Esophagus mucosa (tissue), 1 donor: Measurements from ENCODE around the gene MUC21. TPM values are rescaled to one million over a fixed set of nuclear protein-coding genes. Genes with fewer than 3 reads are reported as not detected.
"Not testable (repeated sequence)": the region's sequence is repeated elsewhere in the genome, so short reads cannot be mapped to it uniquely, and the experiment has no call there.

Experiments
- ATAC-seq: fragments of 200-7000 bp; cut with Tn5 transposase; one replicate; pipeline ENCODE4 v1.9.1; 2020
- total RNA-seq: library from RNA; stranded (reverse); gene quantifications from one replicate; pipeline ENCODE4 v1.2.4, GENCODE V29; 2023
- donor health status: DM: yes; HTN: yes; CAD: no.

Gene MUC21
- total RNA-seq, 1 donor from 2014 or later = 721 TPM

DNA sequence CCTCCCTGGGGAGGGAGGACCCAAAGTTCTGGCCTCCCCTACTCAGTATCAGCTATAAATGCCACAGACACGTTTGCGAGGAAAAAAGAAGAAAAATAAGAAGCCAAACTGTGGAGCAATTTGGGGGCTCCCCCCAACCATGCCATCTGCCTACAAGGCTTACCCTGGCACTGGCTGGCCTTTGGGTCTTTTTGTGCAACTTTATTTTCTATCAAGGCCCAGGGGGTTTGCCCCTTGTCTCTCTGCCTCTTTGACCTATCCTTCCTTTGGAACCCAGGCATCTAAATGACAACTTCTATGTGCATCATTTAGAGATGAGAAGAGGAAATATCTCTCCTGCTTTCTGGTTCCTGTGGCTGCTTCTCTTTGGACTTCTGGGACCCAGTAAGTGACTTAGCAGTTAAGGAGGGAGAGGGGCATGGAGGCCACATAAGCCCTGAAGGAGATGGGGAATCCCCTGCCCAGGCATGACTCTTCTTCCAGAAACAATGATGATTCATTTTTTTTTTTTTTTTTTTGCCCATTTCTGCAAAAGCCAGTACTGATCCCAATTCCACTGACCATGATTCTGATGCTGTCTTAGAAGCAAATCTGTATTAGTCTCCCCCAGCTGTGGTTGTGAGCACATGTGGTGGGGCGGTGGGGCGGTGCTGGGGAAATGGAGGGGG is 27.0 kb downstream of the MUC21 start, which contains the start of gene MUC22:
Gene MUC22, plus strand, starts transcription at position 82 of the 668 bp plus-strand sequence. Its CDS starts 233 bp downstream, at position 315.
- no peak for ATAC-seq

DNA sequence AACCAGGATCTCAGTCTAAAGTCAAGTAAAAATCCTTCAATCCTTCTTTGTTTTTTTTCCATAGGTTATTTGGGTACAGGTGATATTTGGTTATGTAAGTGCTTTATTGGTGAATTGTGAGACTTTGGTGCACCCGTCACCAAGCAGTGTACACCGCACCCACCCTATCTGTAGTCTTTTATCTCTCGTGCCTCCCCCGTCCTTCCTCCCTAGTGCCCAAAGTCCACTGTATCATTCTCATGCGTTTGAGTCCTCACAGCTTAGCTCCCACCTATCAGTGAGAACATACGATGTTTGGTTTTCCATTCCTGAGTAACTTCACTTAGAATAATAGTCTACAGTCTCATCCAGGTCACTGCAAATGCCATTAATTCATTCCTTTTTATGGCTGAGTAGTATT is 27.6 kb downstream of the MUC21 start:
- no peak for ATAC-seq

DNA sequence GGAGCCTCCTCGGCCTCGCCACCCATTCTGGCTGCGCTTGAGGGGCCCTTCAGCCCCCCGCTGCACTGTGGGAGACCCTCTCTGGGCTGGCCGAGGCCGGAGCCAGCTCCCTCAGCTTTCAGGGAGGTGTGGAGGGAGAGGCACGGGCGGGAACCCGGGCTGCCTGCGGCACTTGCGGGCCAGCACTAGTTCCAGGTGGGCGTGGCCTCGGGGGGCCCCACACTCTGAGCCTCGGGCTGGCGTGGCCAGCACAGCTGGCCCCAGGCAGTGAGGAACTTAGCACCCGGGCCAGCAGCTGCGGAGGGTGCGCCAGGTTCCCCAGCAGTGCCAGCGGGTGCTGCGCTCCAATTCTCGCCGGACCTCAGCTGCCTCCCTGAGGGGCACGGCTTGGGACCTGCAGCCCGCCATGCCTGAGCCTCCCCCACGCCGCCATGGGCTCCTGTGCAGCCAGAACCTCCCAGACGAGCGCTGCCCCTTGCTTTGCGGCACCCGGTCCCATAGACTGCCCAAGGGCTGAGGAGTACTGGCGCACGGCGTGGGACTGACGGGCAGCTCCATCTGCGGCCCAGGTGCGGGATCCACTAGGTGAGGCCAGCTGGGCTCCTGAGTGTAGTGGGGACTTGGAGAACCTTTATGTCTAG is 33.3 kb downstream of the MUC21 start:
- peak; percentile 35 for ATAC-seq

DNA sequence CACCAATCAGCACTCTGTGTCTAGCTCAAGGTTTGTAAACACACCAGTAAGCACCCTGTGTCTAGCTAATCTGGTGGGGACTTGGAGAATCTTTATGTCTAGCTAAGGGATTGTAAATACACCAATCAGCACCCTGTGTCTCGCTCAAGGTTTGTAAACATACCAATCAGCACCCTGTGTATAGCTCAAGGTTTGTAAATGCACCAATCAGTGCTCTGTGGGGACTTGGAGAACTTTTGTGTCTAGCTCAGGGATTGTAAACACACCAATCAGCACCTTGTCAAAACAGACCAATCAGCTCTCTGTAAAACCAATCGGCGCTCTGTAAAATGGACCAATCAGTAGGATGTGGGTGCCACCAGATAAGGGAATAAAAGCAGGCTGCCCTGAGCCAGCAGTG is 33.9 kb downstream of the MUC21 start:
- ATAC-seq = not testable (repeated sequence)

DNA sequence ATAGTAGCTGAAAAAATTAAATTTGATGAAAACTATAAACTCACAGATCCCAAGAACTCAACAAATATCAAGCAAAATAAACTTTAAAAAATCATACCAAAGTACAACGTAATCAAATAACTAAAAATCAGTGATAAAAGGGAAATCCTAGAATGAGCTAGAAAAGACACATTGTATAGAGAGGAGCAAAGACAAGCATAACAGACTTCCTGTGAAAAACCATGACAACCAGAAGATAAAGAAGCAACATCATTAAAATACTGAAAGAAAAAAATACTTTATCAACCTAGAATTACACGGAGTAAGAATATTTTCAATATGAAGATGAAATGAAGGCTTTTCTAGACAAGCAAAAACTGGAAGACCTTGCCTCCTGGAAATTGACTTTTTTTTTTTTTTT is 36.5 kb downstream of the MUC21 start:
- no peak for ATAC-seq

DNA sequence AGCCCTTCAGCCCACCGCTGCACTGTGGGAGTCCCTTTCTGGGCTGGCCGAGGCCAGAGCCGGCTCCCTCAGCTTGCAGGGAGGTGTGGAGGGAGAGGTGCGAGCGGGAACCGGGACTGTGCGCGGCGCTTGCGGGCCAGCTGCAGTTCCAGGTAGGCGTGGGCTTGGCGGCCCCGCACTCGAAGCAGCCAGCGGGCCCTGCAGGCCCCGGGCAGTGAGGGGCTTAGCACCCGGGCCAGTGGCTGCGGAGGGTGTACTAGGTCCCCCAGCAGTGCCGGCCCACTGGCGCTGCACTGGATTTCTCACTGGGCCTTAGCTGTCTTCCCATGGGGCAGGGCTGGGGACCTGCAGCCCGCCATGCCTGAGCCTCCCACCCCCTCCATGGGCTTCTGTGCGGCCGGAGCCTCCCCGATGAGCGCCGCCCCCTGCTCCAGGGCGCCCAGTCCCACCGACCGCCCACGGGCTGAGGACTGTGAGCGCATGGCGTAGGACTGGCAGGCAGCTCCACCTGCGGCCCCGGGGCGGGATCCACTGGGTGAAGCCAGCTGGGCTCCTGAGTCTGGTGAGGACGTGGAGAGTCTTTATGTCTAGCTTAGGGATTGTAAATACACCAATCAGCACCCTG is 37.2 kb downstream of the MUC21 start:
- not testable (repeated sequence) for ATAC-seq

DNA sequence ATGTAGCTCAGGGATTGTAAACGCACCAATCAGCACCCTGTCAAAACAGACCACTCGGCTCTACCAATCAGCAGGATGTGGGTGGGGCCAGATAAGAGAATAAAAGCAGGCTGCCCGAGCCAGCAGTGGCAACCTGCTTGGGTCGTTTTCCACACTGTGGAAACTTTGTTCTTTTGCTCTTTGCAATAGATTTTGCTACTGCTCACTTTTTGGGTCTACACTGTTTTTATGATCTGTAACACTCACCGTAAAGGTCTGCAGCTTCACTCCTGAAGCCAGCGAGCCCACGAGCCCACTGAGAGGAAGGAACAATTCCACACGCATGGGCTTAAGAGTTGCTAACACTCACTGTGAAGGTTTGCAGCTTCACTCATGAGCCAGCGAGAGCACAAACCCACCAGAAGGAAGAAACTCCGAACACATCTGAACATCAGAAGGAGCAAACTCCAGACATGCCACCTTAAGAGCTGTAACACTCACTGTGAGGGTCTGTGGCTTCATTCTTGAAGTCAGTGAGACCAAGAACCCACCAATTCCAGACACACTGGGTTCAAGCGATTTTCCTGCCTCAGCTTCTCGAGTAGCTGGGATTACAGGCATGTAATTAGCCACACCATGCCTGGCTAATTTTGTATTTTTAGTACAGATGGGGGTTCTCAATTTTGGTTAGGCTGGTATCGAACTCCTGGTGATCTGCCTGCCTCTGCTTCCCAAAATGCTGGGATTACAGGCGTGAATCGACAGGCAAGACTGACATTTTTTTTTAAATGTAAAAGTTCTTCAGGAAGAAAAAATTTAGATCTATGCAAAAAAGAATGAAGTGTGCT is 38.4 kb downstream of the MUC21 start:
- ATAC-seq = not testable (repeated sequence)

DNA sequence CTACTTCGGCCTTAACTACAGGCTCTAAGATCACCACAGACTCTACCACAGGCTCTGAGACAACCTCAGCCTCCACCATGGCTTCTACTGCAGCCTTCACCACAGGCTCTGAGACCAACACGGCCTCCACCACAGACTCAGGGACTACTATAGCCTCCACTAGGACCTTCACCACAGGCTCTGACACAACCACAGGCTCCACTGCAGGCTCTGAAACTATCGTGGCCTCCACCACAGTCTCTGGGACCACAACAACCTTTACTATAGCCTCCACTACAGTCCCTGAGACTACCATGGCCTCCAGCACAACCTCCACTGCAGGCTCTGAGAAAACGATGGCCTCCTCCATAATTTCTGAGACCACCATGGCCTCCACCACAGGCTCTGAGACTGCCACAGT is 42.1 kb downstream of the MUC21 start:
- ATAC-seq = no peak

DNA sequence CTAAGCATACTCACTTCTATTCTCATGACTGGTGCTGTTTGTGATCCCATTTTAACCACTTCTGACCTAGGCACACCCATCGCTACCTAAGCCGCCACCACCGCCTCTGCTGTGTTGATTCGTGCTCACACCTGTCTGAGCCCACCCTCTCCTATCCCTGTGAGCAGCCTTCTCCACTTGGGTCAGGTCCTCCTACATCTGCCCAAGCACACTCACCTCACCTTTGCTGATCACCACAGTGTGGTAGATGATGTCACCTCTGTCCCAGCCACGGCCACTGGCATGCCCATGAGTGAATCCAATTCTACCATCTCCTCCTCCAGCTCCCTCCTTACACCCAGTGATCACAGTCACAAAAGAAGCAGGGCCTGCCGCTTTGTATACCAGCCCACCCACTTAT is 47.6 kb downstream of the MUC21 start:
- ATAC-seq = no peak

DNA sequence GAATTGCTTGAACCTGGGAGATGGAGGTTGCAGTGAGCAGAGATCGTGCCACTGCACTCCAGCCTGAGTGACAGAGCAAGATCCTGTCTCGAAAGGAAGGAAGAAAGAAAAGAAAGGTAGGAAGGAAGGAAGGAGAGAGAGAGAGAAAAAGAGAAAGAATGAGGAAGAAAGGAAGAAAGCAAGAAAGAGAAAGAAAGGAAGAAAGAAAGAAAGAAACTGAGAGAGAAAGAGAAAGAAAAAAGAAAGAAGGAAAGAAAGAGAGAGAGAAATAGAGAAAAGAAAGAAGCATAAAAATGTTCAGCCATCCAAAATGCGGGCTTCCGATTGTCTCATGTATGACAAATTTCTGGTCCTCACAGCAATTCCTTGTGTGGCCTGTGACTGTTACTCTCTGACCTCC is 49.6 kb downstream of the MUC21 start:
- ATAC-seq = no peak

DNA sequence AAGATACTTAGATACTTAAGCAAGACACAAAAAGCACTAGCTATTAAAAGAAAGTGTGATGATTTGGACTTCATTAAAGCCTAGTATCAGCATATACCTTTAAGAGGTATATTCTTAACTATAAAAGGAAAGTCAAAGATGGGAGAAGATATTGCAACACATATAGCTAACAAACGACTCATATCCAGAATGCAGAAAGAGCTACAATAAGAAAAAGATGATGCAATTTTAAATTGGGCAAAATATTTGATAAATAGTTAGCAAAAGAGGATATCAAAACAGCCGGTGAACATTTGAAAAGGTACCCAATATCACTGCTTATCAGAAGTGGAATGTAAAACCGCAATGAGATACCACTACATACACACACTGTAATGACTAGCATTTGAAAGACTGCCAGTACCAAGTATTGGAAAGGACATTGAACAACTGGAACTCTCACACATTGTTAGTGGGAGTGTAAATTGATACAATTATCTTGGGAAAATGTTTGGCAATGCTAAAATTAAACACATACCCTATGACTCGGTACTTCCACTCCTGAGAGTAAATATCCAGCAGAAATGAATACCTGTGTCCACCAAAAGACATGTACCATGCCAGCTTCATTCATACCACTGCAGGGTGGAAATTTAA is 52.5 kb downstream of the MUC21 start:
- ATAC-seq = no peak

DNA sequence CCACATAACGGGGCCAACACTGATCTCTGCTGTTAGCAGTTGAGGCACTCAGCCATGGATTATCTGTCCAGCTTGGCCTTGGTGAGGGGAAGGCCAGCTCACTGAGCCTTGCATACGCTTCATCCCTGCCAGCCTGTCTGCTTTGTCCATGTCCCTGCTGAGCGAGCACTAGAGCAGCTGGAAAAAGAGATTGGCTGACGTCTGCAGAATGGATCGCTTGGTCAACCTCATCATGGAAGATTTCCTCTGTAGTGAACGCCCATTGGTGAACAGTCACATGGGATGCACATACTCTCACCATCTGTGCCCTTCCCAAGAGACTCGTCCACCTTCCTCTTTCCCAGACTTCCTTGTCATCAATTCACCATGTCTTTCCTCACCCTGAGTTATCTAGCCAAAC is 53.7 kb downstream of the MUC21 start:
- no peak for ATAC-seq

DNA sequence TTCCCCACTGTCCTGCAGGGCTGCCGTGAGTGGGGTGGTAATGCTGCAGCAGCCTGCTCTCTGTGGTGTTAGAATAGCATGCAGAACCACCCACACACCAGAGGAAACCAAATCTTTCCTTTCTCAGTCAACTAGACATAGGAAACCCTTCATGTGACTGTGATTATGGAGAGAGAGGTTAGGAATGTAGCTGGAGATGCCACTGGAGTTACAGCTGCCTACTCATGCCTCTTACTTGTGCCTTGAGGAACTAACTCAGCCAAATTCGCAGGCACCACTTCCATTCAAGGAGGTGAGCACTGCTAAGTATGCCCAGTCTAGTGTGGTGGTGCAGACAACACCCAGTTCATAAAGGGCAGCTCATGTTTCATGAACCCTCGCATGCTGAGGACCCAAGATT is 54.2 kb downstream of the MUC21 start:
- peak; percentile 52 for ATAC-seq

DNA sequence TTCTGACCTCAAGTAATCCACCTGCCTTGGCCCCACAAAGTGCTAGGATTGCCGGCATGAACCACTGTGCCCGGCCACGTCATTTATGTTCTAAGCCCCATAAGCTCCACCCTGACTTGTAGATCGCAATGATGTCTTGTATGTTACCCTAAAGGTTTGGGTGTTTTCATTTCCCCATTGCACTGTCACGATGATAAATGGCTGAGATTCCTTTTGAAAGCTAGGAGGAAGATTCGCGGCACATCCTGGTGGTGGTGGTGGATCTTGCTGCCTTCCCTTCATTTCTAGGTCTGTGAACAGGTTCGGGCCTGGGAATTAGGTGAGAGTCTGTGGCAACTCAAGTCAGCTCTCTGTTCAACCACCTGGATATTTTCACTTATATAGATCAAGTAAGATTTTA is 55.0 kb downstream of the MUC21 start:
- peak; percentile 31 for ATAC-seq

Other genes starting within 250 kb of the MUC21 start
- gene FLOT1, start 241.0 kb upstream of the MUC21 start, total RNA-seq = 75.0 TPM
- gene IER3, start 239.2 kb upstream of the MUC21 start, total RNA-seq = 74.3 TPM
- gene DDR1, start 99.2 kb upstream of the MUC21 start, total RNA-seq = 220 TPM
- 23.9 TPM for gene GTF2H4, start 75.5 kb upstream of the MUC21 start, total RNA-seq
- gene VARS2, start 69.5 kb upstream of the MUC21 start, total RNA-seq = 26.3 TPM
- gene SFTA2, start 51.5 kb upstream of the MUC21 start, total RNA-seq = 9.0 TPM
- gene MUCL3, start 42.7 kb upstream of the MUC21 start, total RNA-seq = 1.00 TPM
- 0.88 TPM for gene MUC22, start 26.8 kb downstream of the MUC21 start, total RNA-seq
- gene C6orf15, start 128.9 kb downstream of the MUC21 start, total RNA-seq = not detected
- 0.20 TPM for gene PSORS1C1, start 131.1 kb downstream of the MUC21 start, total RNA-seq
- gene CDSN, start 136.7 kb downstream of the MUC21 start, total RNA-seq = 0.08 TPM
- 0.40 TPM for gene PSORS1C2, start 155.3 kb downstream of the MUC21 start, total RNA-seq
- gene CCHCR1, start 174.1 kb downstream of the MUC21 start, total RNA-seq = 11.1 TPM
- 14.8 TPM for gene TCF19, start 174.9 kb downstream of the MUC21 start, total RNA-seq
- gene POU5F1, start 187.0 kb downstream of the MUC21 start, total RNA-seq = 0.40 TPM